Raji (cell line): Measurements from ENCODE around the gene NRDC.

Source experiments
- POLR2A ChIP-seq: IDR thresholded peaks from 2 replicates; pipeline ENCODE4 v1.6.1; 2011; ENCODE audit warnings: low read depth, low read length, control low read depth; ENCODE audit not compliant: insufficient read depth

Gene NRDC

DNA sequence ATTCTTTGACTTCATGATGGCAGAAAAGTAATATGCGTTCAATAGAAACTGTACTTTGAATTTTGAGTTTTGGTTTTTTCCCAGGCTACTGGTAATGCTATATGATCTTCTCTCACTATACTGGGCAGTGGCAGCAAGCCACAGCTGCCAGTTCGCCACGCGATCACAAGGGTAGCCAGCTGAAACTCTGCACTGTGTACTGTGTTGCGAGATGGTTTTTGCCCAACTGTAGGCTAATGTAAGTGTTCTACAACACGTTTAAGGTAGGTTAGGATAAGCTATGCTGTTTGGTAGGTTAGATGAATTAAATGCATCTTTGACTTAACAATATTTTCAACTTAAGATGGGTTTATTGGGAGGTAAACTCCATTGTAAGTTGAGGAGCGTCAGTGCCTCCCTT lies 123.1 kb downstream of the NRDC start:
- TF ChIP-seq POLR2A = no peak

DNA sequence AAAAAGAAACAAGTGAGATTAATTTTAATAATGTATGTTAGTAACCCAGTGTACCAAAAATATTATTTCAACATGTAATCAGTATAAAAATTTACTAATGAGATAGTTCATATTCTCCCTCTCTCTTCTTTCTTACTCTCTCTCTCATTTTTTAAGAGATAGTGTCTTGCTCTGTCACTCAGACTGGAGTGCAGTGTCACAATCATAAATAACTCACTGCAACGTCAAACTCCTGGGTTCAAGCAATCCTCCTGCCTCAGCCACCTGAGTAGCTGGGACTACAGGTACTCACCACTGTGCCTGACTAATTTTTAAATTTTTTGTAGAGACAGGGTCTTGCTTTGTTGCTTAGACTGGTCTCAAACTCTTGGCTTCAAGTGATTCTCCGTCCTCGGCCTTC lies 123.9 kb downstream of the NRDC start:
- TF ChIP-seq POLR2A = no peak

DNA sequence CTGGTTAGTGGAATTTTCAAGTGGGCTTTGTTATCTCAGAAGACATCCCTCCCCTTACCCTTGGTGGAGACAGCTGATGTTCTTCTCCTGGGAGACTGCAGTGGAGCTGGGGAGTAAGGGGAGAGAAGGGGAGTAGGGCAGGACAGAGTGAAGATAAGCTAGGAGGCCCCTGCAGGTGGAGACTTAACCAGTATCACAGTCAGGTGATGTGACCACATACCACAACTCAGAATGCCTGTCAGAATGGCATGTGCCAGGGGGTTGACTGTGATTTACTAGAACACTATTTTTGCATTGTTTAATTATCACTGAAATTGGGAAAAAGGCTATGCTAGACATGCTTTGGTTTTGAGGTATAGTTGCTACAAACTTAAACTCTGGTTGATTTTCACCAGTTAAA lies 124.6 kb downstream of the NRDC start:
- no peak for TF ChIP-seq POLR2A

DNA sequence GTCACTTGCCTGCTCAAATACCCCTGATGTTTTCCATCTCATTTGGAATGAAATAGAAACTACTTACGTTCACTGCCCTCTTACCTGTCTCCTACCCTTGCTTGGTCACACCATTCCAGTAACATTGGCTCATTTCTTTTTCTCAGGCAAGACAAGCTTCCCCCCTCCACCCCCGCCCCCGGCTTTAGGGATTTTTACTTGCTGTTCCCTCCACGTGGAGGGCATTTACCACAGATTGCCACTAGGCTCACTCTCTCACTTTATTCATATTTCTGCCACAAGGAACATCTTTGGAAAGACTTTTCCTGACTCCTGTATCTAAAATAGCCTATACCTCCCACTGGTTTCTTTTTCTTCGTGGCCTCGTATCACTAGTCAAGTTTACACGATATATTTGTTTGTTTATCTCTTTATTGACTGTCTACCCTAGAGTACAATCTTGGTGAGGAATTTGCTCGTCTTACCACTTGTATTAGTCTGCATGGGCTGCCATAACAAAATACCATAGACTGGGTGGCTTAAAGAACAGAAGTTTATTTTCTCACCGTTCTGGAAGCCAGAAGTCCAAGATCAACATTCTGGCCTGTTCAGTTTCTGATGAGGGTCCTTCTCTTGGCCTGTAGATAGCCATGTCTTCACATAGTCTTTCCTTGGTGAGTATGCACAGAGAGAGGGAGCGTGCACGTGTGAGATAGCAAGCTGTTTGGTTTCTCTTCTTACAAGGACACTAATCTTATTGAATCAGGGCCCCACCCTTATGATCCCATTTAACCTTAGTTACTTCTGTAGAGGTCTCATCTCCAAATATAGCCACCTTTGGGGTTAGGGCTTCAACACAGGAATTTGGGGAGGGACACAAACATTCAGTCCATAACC lies 126.2 kb downstream of the NRDC start:
- TF ChIP-seq POLR2A = no peak

DNA sequence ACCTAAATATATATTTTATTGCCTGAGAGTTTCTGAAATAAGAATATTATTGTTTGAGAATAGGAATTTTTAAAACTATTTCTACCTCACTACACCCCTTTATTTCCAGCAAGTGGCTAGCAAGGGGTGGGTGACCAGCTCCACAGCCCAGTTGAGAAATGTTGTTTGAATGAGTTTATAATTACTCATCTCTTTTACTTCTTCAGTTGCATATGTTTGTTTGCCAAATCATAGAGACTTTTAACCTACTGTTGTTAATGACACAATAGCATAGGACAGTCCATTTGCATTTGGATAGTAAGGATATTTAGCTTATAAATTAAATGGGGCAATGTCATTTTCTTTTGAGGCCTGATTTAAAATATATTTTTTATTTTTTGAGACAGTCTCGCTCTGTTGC lies 127.8 kb downstream of the NRDC start:
- TF ChIP-seq POLR2A = no peak

DNA sequence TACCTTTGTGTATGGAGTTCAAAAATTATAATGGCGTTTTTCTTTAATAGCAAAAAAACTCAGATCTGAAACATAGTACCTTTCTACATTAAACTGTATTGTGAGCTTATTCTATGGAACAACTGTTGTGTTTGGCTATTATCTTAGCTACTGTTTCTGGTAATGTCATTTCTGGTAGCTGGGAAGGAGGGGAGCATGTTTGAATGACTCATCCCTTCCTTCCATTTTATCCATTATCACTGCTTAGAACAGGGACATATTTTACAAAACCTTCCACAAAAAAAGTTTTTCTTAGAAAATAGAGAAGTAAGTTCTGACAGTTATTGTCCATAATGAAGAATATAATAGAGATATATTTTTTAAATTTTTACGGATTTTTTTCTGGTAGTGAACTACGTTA lies 128.3 kb downstream of the NRDC start:
- TF ChIP-seq POLR2A = no peak

DNA sequence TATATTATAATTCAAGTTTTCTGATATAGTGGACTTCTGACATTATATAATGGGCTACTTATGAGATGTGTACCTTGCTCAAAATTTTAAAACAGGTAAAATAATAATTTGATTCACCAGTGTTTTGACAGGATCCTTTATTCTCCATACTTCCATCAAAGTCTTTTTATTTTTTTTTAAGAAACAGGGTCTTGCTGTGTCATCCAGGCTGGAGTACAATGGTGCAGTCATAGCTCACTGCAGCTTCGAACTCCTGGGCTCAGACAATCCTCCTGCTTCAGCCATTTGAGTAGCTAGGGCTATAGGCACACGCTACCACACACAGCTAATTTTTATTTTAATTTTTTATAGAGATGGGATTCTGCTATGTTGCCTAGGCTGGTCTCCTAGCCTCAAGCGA lies 129.4 kb downstream of the NRDC start:
- no peak for TF ChIP-seq POLR2A

DNA sequence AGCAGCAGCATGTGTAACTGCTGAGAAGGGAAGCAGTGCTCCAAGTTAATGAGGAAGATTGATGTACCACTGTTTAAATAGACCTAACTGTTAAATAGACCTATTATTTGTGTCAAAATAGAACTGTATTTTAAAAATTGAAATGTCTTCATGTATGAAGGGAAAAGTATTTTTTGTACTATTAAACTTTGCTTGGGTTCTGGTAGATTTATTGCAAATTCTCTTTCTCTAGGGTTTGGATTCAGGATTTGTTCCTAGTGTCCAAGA lies 133.3 kb downstream of the NRDC start:
- TF ChIP-seq POLR2A = no peak

DNA sequence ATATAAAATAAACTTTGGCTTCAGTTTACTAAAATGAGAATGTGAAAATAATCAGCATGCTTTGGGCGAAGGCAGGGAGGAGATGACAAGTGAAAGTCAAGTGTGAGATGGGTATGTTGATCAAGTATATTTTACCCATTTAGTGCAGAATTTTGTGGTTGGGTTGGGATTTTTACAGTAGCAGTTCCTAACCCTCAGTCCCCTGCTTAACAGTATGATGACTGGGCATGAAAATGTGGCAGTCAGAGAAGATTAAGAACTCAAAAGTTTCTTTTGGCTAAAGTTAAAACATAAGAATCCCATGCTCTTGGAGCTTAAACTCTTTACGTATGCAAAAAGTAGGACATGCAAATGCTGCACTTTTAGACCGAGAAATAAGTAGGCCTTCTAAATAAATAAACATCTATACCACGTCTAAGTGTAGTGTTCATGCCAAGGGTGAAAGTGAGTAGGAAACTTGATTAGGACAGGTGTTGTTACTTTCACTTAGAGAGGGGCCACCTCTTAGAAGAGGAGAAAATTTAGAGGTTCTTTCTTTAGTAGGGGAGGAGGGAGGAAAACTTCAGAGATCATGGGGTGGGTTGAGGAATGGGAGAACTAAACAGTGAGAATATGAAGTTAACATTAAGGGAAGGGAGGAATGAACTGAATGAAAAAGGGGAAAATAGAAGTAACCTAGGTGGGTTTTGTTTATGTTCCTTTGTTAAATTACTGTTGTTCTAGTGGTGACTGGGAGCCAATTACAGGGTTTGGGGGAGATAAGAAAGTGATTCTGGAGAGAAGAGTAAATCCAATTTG lies 133.8 kb downstream of the NRDC start:
- no peak for TF ChIP-seq POLR2A

DNA sequence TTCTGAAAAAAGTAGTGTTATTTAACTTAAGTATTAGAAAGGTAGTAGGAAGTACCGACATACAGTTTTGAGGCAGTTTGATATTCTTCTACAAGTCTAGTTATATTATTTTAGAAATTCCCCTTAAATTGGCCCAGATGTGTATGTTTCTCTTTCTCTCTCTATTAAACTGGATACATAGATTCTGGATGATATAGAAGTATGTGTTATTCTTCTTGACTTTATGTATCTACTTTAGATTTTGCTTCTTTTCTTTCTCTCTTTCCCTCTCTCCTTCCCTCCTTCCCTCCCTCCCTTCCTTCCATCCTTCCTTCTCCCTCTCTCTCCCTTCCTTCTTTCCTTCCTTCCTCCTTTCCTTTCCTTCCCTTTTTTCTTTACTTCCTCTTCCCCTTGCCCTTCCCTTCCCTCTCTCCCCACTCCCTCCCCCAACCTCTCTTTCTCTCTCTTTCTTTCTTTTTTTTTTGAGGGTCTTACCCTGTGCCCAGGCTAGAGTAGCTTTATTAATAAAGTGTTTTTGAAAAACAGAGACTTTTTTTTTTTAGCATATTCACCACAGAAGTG lies 137.3 kb downstream of the NRDC start:
- no peak for TF ChIP-seq POLR2A

DNA sequence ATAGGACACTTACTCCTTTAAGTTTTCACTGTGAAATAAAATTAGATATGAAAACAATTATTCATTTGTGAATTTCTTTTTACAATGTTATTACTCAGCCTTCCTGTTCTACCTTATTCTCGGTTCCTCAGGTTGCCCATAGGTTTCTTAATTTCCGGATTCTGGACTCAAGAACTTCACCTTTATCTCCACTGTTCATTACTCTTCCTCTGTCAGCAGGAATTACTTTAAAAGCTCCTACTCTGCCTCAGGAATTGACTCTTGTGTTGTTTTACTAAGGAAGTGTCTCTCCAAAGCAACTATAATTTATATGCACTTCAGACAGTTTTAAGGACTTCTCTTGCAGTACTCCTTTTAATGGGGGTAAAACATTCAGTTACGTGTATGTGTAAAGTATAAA lies 137.9 kb downstream of the NRDC start:
- TF ChIP-seq POLR2A = no peak
